ENCODE measurements around the gene ZNF423. TPM values are rescaled to one million over a fixed set of nuclear protein-coding genes. Genes with fewer than 3 reads are reported as not detected.

Gene ZNF423
- polyA plus RNA-seq, 1 donor from 2014 or later: 4.5 TPM

- no peak for TF ChIP-seq CTCF (IDR thresholded peaks at IDR 0.05; ENCODE audit: poor library complexity, severe bottlenecking)
- TF ChIP-seq POLR2AphosphoS5 (IDR thresholded peaks at IDR 0.05): no peak
- TF ChIP-seq EZH2 (IDR thresholded peaks at IDR 0.05; ENCODE audit: borderline replicate concordance, insufficient read depth, low read length, poor library complexity, severe bottlenecking): no peak
- no peak for TF ChIP-seq TAF1 (IDR thresholded peaks at IDR 0.05; ENCODE audit: low read depth)
- TF ChIP-seq SMC3 (conservative IDR thresholded peaks at IDR 0.05; ENCODE audit: poor library complexity): no peak
- no peak for TF ChIP-seq RAD21 (conservative IDR thresholded peaks at IDR 0.05)
- no peak for TF ChIP-seq REST (IDR thresholded peaks at IDR 0.05; ENCODE audit: borderline replicate concordance)
- no peak for TF ChIP-seq EP300 (conservative IDR thresholded peaks at IDR 0.05; ENCODE audit: poor library complexity, severe bottlenecking)
- Histone ChIP-seq H4K20me1 (ENCODE audit: insufficient read depth) (no peaks in the 10 kb centered on the region), H3K79me2 (replicated peaks; ENCODE audit: insufficient read depth, low read length) (no peaks in the 10 kb centered on the region), H3K4me2 (ENCODE audit: low read length) (no peak overlapping the region), H3K9ac (ENCODE audit: low read length) (no peak overlapping the region), H3K36me3 (ENCODE audit: insufficient read depth, low read length) (no peaks in the 10 kb centered on the region), H3K4me3 (ENCODE audit: low read length) (no peak overlapping the region), H3K9me2 (ENCODE audit: insufficient read depth, low read length) (no peaks in the 10 kb centered on the region), H3K27me3 (ENCODE audit: insufficient read depth, low read depth, low read length) (no peaks in the 10 kb centered on the region), H3F3A (ENCODE audit: insufficient read depth, low read length, poor library complexity, severe bottlenecking) (no peaks in the 10 kb centered on the region), H3K27ac (ENCODE audit: low read length) (no peak overlapping the region), H3K9me3 (ENCODE audit: low read length) (no peaks in the 10 kb centered on the region), H2AFZ (ENCODE audit: low read depth, low read length) (no peak overlapping the region)
Measured at GRCh38 chr16:49504023-49504364, 351.9 kb downstream of the ZNF423 start.

GRCh38 chr16:49503256-49504022 lies 352.5 kb downstream of the ZNF423 start:
- H3K9me3 ChIP-seq (ENCODE audit: low read length): no peaks in the 10 kb centered on the region
- no peaks in the 10 kb centered on the region for H3K79me2 ChIP-seq (replicated peaks; ENCODE audit: insufficient read depth, low read length)
- H3K4me3 ChIP-seq (ENCODE audit: low read length): no peak overlapping the region
- H3K9ac ChIP-seq (ENCODE audit: low read length): no peak overlapping the region
- H2AFZ ChIP-seq (ENCODE audit: low read depth, low read length): no peak overlapping the region
- TF ChIP-seq RAD21 (conservative IDR thresholded peaks at IDR 0.05) (no peak), EZH2 (IDR thresholded peaks at IDR 0.05; ENCODE audit: borderline replicate concordance, insufficient read depth, low read length, poor library complexity, severe bottlenecking) (no peak), MXI1 (conservative IDR thresholded peaks at IDR 0.05; ENCODE audit: poor library complexity, severe bottlenecking) (no peak), POLR2AphosphoS5 (IDR thresholded peaks at IDR 0.05) (no peak), CTCF (IDR thresholded peaks at IDR 0.05; ENCODE audit: poor library complexity, severe bottlenecking) (no peak), SMC3 (conservative IDR thresholded peaks at IDR 0.05; ENCODE audit: poor library complexity) (no peak), EP300 (conservative IDR thresholded peaks at IDR 0.05; ENCODE audit: poor library complexity, severe bottlenecking) (no peak), TAF1 (IDR thresholded peaks at IDR 0.05; ENCODE audit: low read depth) (no peak), REST (IDR thresholded peaks at IDR 0.05; ENCODE audit: borderline replicate concordance) (no peak)
- no peaks in the 10 kb centered on the region for H3K9me2 ChIP-seq (ENCODE audit: insufficient read depth, low read length)
- H3K27ac ChIP-seq (ENCODE audit: low read length): no peak overlapping the region
- H3K4me2 ChIP-seq (ENCODE audit: low read length): no peak overlapping the region
- no peaks in the 10 kb centered on the region for H3K36me3 ChIP-seq (ENCODE audit: insufficient read depth, low read length)
- H3K27me3 ChIP-seq (ENCODE audit: insufficient read depth, low read depth, low read length): no peaks in the 10 kb centered on the region
- H3F3A ChIP-seq (ENCODE audit: insufficient read depth, low read length, poor library complexity, severe bottlenecking): no peaks in the 10 kb centered on the region
- H4K20me1 ChIP-seq (ENCODE audit: insufficient read depth): no peaks in the 10 kb centered on the region
